Measurements from ENCODE around the gene BCAS3. TPM values are rescaled to one million over a fixed set of nuclear protein-coding genes. Genes with fewer than 3 reads are reported as not detected.

Gene BCAS3
- total and polyA plus RNA-seq, 2 donors (not counting 1 experiment from before 2014, with no cell fraction given): 13.9 to 73.4 TPM

GRCh38 chr17:60802377-60802776 is 124.7 kb downstream of the BCAS3 start:
- Histone ChIP-seq H2AFZ (ENCODE audit: insufficient read depth, low read depth, low read length, poor library complexity, severe bottlenecking) (no peak overlapping the region), H3K27me3 (replicated peaks in 1 of 4; ENCODE audit: control extremely low read depth in 1 of 4, control insufficient read depth in 3 of 4, insufficient read depth in 4 of 4, low read length in 3 of 4) (no peaks in the 10 kb centered on the region), H3K36me3 (replicated peaks in 1 of 2; ENCODE audit: control extremely low read depth in 1 of 2, control insufficient read depth in 1 of 2, extremely low read depth in 1 of 2, insufficient read depth in 2 of 2, low read length in 1 of 2) (no peaks in the 10 kb centered on the region), H3K9ac (ENCODE audit: low read length) (no peak overlapping the region), H3K4me1 (ENCODE audit: control insufficient read depth in 2 of 2, insufficient read depth in 2 of 2, low read length in 2 of 2) (no peaks in the 10 kb centered on the region), H3K4me2 (replicated peaks; ENCODE audit: low read depth, low read length, poor library complexity, severe bottlenecking) (no peak overlapping the region), H4K20me1 (ENCODE audit: control insufficient read depth, insufficient read depth, low read length, poor library complexity, severe bottlenecking) (no peaks in the 10 kb centered on the region), H3K4me3 (ENCODE audit: control extremely low read depth in 1 of 5, extremely low read depth in 1 of 5, insufficient read depth in 1 of 5, low read depth in 2 of 5, low read length in 4 of 5) (no peak overlapping the region), H3K27ac (ENCODE audit: low read length in 2 of 2) (no peak overlapping the region), H3K9me3 (ENCODE audit: control extremely low read depth in 1 of 3, control insufficient read depth in 2 of 3, insufficient read depth in 1 of 3, low read length in 2 of 3) (no peaks in the 10 kb centered on the region), H3K79me2 (ENCODE audit: control insufficient read depth, insufficient read depth, low read length) (no peaks in the 10 kb centered on the region)
- ATAC-seq (ENCODE audit: low read depth) (no peak), DNase-seq (no peak)
- TF ChIP-seq EZH2 (IDR thresholded peaks at IDR 0.05; ENCODE audit: borderline replicate concordance, insufficient read depth, low read depth, low read length, poor library complexity, severe bottlenecking) (no peak), CTCF (IDR thresholded peaks at IDR 0.05) (no peak)
- Mint-ChIP-seq H3K27ac (no peak overlapping the region), H3K27me3 (no peaks in the 10 kb centered on the region), H3K4me3 (no peak overlapping the region), H3K9me3 (ENCODE audit: insufficient read depth) (no peaks in the 10 kb centered on the region), H3K4me1 (no peaks in the 10 kb centered on the region)
- CTCF ChIA-PET: no interaction called here
- WGBS (ENCODE audit: insufficient coverage): 96% methylated on average over 5 of the region's 6 CpGs
- intact Hi-C loops (cut with micrococcal nuclease): no loop called here
- POLR2A ChIA-PET: no interaction called here

- intact Hi-C loops (cut with micrococcal nuclease): no loop called here
- Histone ChIP-seq H3K9ac (ENCODE audit: low read length) (no peak overlapping the region), H3K79me2 (ENCODE audit: control insufficient read depth, insufficient read depth, low read length) (no peaks in the 10 kb centered on the region), H3K4me2 (replicated peaks; ENCODE audit: low read depth, low read length, poor library complexity, severe bottlenecking) (no peak overlapping the region), H3K27ac (ENCODE audit: low read length in 2 of 2) (no peak overlapping the region), H3K36me3 (replicated peaks in 1 of 2; ENCODE audit: control extremely low read depth in 1 of 2, control insufficient read depth in 1 of 2, extremely low read depth in 1 of 2, insufficient read depth in 2 of 2, low read length in 1 of 2) (no peaks in the 10 kb centered on the region), H3K27me3 (replicated peaks in 1 of 4; ENCODE audit: control extremely low read depth in 1 of 4, control insufficient read depth in 3 of 4, insufficient read depth in 4 of 4, low read length in 3 of 4) (no peaks in the 10 kb centered on the region), H3K4me1 (ENCODE audit: control insufficient read depth in 2 of 2, insufficient read depth in 2 of 2, low read length in 2 of 2) (no peaks in the 10 kb centered on the region), H3K9me3 (ENCODE audit: control extremely low read depth in 1 of 3, control insufficient read depth in 2 of 3, insufficient read depth in 1 of 3, low read length in 2 of 3) (no peaks in the 10 kb centered on the region), H3K4me3 (ENCODE audit: control extremely low read depth in 1 of 5, extremely low read depth in 1 of 5, insufficient read depth in 1 of 5, low read depth in 2 of 5, low read length in 4 of 5) (no peak overlapping the region), H4K20me1 (ENCODE audit: control insufficient read depth, insufficient read depth, low read length, poor library complexity, severe bottlenecking) (no peaks in the 10 kb centered on the region), H2AFZ (ENCODE audit: insufficient read depth, low read depth, low read length, poor library complexity, severe bottlenecking) (no peak overlapping the region)
- no peak overlapping the region for H3K27ac Mint-ChIP-seq
- ChIA-PET POLR2A (no interaction called here), CTCF (no interaction called here)
- TF ChIP-seq EZH2 (IDR thresholded peaks at IDR 0.05; ENCODE audit: borderline replicate concordance, insufficient read depth, low read depth, low read length, poor library complexity, severe bottlenecking) (no peak), CTCF (IDR thresholded peaks at IDR 0.05) (no peak)
- ATAC-seq (ENCODE audit: low read depth) (no peak), DNase-seq (no peak)
- H3K27me3 Mint-ChIP-seq: no peaks in the 10 kb centered on the region
- no peak overlapping the region for H3K4me3 Mint-ChIP-seq
- H3K9me3 Mint-ChIP-seq (ENCODE audit: insufficient read depth): no peaks in the 10 kb centered on the region
- H3K4me1 Mint-ChIP-seq: no peaks in the 10 kb centered on the region
- no CpG with 5 or more reads among the region's 6 CpGs for WGBS (ENCODE audit: insufficient coverage)
Measured at GRCh38 chr17:60803059-60803458, 125.4 kb downstream of the BCAS3 start.
